LNCAP (cell line): ENCODE measurements around the gene ZNF143.

Experiments
- TF ChIP-seq, protein P1 (sequence below): fragments of 450-650 bp; IDR thresholded peaks from 2 replicates; pipeline ENCODE4 v1.5.1; 2017; ENCODE audit warnings: mild to moderate bottlenecking

The ZNF143 gene

DNA sequence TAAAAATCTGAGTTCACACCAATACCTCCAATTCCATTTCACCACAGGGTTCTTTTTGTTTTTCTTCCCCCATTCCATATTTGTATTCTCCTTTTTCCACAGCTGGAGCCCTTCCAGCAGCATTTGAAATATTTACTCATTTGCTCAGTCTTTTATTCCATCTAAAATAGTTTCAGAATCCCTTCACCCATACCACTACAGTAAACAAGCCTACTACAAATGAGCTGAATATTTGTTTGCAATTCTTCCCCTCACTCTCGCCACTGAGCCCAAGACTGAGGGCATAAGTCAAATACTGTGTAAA, 46.4 kb downstream of the ZNF143 start:
- TF ChIP-seq, protein P1, sequence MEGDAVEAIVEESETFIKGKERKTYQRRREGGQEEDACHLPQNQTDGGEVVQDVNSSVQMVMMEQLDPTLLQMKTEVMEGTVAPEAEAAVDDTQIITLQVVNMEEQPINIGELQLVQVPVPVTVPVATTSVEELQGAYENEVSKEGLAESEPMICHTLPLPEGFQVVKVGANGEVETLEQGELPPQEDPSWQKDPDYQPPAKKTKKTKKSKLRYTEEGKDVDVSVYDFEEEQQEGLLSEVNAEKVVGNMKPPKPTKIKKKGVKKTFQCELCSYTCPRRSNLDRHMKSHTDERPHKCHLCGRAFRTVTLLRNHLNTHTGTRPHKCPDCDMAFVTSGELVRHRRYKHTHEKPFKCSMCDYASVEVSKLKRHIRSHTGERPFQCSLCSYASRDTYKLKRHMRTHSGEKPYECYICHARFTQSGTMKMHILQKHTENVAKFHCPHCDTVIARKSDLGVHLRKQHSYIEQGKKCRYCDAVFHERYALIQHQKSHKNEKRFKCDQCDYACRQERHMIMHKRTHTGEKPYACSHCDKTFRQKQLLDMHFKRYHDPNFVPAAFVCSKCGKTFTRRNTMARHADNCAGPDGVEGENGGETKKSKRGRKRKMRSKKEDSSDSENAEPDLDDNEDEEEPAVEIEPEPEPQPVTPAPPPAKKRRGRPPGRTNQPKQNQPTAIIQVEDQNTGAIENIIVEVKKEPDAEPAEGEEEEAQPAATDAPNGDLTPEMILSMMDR, result no peak

DNA sequence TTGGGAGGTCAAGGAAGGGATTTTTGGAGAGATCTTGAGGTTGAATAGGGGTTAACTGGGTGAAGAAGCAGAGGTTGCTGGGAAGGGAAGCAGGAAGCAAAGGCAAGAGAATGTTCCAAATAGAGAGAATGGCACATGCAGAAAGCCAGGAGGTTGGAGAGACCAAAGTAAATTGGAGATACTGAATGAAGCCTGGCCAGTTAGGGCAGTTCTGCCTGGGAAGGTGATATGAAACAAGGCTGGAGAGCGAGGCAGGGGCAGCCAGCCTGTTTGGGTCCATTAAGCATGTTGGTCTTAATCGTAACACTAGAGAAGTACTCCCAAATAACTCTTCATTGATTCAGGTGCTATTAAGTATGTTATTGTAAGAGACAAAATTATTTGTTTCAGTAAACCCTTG, 48.2 kb downstream of the ZNF143 start:
- TF ChIP-seq, protein P1, result no peak

DNA sequence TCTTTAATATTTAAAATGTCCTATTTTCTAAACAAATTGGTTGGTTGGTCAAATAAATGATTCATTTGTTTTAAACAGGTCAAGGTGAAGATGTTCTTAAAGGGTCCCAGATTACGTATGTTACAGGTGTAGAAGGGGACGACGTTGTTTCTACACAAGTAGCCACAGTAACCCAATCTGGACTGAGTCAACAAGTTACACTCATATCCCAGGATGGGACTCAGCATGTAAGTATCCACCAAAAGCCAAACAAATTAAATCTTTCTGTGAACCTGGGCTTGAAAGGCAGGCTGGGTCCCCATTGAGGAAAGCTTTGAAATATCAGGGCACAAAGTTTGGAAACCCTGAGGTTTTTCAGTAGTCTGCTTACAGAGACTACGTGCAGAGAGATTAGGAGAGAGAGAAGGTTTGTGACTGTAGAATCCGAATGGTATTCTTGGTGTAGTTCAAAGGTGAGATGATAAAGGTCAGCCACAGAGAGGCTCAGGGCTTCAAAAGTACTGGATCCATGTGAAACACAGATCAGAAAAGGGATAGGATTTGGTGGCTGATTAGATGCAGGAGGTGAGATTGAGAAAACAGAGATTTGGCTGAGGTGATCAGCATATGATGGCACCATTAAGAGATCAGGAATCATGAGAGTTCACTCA, 51.7 kb downstream of the ZNF143 start:
- TF ChIP-seq, protein P1, result no peak

DNA sequence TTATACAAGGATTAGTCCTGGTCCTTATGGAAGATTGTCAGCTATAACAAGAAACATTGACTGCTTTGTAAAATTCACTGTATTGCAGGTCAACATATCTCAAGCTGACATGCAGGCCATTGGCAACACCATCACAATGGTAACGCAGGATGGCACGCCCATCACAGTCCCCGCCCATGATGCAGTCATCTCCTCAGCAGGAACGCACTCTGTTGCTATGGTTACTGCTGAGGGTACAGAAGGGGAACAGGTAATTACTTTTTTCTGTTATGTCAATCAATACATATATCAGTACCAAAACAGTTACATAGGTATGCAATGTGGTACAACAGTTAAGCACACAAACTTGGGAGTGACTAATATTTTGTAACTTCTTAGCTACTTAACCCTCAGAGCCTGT, 55.3 kb downstream of the ZNF143 start:
- TF ChIP-seq, protein P1, result no peak

DNA sequence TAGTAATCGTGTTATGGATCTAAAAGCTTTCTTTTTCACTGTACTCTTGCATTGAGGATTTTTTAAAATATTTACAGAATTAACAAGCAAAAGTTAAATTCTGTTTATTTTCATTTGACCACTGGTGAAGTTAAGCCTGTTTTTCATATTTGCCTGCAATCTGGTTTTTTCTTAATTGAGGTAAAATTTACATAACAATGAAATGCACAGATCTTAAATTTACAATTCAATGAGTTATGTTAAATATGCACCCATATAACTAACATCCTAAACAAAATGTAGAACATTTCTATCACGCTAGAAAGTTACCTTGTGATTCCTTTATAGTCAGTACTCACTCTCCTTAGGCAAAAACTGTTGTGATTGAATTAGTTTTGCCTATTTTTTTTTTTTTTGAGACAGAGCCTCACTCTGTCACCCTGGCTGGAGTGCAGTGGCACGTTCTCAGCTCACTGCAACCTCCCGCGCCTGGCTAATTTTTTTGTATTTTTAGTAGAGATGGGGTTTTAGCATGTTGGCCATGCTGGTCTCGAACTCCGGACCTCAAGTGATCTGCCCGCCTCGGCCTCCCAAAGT, 58.1 kb downstream of the ZNF143 start:
- TF ChIP-seq, protein P1, result no peak

DNA sequence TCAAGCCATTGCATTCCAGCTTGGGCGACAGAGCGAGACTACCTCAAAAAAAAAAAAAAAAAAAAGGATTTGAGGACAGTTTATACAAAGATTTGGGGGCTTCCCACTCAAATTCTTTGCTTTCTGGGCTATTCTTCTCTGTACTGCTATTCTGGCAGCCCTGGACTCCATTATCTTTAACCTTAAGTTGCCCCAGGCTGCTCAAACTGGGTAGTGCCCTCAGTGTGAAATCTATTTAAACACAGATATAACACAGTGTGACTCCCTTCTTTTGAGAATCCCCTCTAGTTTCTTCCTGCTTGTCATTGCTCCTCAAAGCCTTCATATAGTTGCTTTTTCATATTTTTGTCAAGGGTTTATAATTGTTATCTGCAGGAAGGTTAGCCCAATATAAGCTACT, 63.2 kb downstream of the ZNF143 start:
- TF ChIP-seq, protein P1, result no peak

DNA sequence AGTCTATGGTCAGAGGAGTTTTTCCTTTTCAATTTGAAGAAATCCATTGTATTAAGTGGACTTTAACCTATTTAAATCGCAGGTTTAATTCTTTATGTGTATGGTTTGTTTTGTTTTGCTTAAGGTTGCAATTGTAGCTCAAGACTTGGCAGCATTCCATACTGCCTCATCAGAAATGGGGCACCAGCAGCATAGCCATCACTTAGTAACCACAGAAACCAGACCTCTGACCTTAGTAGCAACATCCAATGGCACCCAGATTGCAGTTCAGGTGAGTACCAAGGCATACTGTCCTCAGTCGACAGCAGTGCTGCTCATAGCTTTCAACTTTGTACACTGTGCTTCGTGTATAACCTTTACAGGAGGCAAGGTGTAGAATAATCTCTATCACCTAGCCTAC, 64.3 kb downstream of the ZNF143 start:
- TF ChIP-seq, protein P1, result no peak
